ENCODE results near the gene KRT27.

KRT27 gene

DNA sequence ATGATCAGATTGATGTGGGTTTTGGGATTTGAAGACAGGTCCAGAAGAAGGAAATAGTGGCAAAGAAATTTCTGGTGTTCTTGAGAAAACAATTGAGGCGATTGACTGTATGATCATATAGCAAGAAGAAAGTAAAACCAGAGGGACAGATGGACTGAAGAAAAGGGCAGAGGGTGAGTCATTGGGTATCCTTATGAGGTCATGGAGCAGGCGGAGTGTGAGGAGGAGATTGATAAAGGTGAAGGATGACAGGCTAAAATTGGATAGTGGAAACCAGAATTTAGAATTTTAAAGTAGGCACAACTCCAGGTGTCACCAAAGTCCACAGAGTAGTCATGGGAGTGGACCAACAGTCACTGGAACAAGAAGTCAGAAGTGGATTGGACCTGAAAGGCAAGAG is 18.8 kb upstream of the KRT27 start:
- Mint-ChIP-seq H3K9me3 (no peaks in the 10 kb centered on the region), H3K4me3 (no peak overlapping the region)
- TF ChIP-seq, protein P1, sequence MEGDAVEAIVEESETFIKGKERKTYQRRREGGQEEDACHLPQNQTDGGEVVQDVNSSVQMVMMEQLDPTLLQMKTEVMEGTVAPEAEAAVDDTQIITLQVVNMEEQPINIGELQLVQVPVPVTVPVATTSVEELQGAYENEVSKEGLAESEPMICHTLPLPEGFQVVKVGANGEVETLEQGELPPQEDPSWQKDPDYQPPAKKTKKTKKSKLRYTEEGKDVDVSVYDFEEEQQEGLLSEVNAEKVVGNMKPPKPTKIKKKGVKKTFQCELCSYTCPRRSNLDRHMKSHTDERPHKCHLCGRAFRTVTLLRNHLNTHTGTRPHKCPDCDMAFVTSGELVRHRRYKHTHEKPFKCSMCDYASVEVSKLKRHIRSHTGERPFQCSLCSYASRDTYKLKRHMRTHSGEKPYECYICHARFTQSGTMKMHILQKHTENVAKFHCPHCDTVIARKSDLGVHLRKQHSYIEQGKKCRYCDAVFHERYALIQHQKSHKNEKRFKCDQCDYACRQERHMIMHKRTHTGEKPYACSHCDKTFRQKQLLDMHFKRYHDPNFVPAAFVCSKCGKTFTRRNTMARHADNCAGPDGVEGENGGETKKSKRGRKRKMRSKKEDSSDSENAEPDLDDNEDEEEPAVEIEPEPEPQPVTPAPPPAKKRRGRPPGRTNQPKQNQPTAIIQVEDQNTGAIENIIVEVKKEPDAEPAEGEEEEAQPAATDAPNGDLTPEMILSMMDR (IDR thresholded peaks at IDR 0.05; ENCODE audit: unreplicated experiment in 3 of 3): no peak

DNA sequence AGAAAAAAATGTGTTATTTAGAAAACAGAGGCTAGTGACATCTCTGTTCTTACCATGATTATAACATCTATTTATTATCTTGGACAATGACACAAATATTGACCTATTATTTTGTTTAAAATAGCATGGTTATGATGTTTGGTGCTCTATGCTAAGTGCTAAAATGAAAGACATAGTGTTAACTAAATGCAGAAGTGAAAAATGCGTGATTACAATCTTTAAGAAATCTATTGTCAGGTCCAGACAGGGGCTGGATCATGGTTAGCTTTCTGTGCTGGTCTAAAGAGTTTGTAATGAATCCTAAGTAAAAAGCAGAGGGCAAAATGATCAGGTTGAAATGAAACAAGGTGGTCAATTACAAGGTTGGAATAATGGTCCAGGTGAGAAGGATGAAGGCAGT is 18.0 kb upstream of the KRT27 start:
- Mint-ChIP-seq H3K27me3 (ENCODE audit: low read depth) (peaks cover 39% of the 10 kb centered on the region), H3K4me1 (no peaks in the 10 kb centered on the region), H3K27ac (no peak overlapping the region), H3K36me3 (ENCODE audit: low read depth) (no peaks in the 10 kb centered on the region), H3K9me3 (no peaks in the 10 kb centered on the region), H3K4me3 (no peak overlapping the region)
- TF ChIP-seq, protein P1 (IDR thresholded peaks at IDR 0.05; ENCODE audit: unreplicated experiment in 3 of 3): no peak

More for the DNA sequence above, 18.8 kb upstream of the KRT27 start:
- Mint-ChIP-seq H3K27ac (no peak overlapping the region), H3K27me3 (ENCODE audit: low read depth) (peaks cover 40% of the 10 kb centered on the region), H3K36me3 (ENCODE audit: low read depth) (no peaks in the 10 kb centered on the region), H3K4me1 (no peaks in the 10 kb centered on the region)

DNA sequence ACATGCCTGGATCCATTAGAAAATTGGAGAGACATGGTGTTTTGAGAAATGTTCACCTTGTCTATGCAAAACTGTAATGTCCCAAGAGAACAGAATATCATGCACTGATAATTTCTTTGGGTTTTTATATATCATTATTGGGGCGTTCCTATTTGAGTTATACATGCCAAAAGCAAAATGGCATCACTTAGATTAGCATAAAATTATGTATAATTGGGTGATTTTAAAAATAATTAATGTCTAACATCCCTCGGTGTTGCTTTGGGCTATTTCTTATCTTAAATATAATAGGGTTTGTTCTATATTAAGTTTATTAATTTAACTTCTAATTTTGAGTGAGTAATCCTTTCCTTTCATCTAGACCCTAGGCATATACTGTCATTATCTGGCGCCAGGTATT is 17.5 kb upstream of the KRT27 start, which contains the start of gene KRT28:
TSS of gene KRT28 (minus strand) at position 101 of the 400 bp plus-strand sequence. CDS start at position 35, 66 bp downstream.
- Mint-ChIP-seq H3K27me3 (ENCODE audit: low read depth) (peaks cover 38% of the 10 kb centered on the region), H3K9me3 (no peaks in the 10 kb centered on the region), H3K4me1 (no peaks in the 10 kb centered on the region), H3K4me3 (no peak within 1 kb of the TSS), H3K27ac (no peak within 1 kb of the TSS), H3K36me3 (ENCODE audit: low read depth) (no peaks in the 10 kb centered on the region)
- TF ChIP-seq, protein P1 (IDR thresholded peaks at IDR 0.05; ENCODE audit: unreplicated experiment in 3 of 3): no peak

DNA sequence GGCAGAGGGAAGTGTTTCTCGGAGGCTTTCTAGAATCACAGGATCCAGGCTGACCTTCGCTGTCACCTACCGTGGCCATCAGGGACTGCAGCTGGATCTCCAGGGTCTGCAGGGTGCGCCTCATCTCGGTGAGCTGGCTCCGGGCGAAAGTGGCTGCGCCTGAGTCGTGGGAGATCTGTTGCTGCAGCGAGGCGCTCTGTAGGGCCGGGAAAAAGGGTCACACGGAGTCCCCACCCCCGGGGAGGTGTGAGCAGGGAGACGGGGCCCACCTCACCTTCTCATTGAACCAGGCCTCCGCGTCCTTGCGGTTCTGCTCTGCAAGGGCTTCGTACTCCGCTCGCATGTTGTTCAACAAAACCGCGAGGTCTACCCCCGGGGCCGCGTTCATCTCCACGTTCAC is 14.5 kb upstream of the KRT27 start:
- no peaks in the 10 kb centered on the region for H3K36me3 Mint-ChIP-seq (ENCODE audit: low read depth)

DNA sequence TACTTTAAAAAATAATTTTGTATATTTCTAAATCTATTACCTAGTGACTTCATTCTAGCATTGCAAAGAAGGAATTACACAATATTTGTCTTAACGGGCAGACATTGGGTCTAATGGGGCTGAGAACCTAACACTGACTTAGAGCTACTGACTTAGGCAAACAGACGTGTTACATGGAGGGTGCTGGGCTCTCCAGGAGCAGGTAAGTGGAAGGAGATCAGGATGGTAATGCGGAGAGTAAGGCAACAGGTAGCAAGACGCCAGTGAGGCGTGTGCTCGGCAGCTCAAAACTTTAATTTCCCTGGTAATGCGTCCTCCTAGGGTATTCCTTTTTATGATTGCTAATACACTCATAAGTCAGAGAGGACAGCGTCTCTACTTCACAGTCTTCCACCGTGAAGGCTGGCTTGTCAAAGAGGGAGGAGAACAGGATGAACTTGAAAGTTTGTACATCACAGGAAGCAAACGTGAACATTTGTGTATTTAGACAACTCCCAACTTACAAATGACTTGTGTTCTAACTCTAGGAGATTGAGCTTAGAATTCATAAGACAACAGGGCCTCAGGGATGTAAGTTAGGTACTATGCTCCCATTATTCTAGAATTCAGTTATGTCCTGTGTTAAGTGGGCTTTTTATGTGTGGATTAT is 12.8 kb upstream of the KRT27 start:
- TF ChIP-seq, protein P1 (IDR thresholded peaks at IDR 0.05; ENCODE audit: unreplicated experiment in 3 of 3): no peak
- Mint-ChIP-seq H3K4me1 (peaks cover 10% of the 10 kb centered on the region), H3K27me3 (ENCODE audit: low read depth) (peaks cover 31% of the 10 kb centered on the region), H3K27ac (no peak overlapping the region), H3K9me3 (no peaks in the 10 kb centered on the region), H3K36me3 (ENCODE audit: low read depth) (no peaks in the 10 kb centered on the region), H3K4me3 (no peak overlapping the region)

More for the DNA sequence above, 14.5 kb upstream of the KRT27 start:
- Mint-ChIP-seq H3K27ac (no peak overlapping the region), H3K27me3 (ENCODE audit: low read depth) (peaks cover 31% of the 10 kb centered on the region), H3K4me1 (peaks cover under 1% of the 10 kb centered on the region), H3K4me3 (no peak overlapping the region), H3K9me3 (no peaks in the 10 kb centered on the region)
- TF ChIP-seq, protein P1 (IDR thresholded peaks at IDR 0.05; ENCODE audit: unreplicated experiment in 3 of 3): no peak

DNA sequence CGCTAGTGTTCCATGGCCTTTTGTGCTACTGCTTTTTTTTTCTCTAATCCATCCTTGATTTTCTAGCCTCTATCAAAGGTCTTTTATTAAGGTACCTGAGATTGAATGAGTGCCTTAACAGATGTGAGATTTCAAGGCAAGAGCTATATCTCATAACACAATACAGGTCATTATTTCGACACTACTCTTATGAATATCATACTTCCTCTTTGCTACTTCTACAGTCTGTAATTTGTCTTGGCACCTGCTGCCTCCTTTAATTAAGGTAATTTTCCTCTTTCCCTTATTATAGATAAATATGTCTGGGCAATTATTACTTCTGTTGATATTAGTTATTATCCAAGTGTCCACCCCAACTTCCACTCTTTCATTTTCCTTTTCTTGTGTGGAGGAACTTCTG is 12.1 kb upstream of the KRT27 start:
- H3K4me3 Mint-ChIP-seq: no peak overlapping the region
- peaks cover 10% of the 10 kb centered on the region for H3K4me1 Mint-ChIP-seq
- no peaks in the 10 kb centered on the region for H3K9me3 Mint-ChIP-seq
- H3K27me3 Mint-ChIP-seq (ENCODE audit: low read depth): peaks cover 27% of the 10 kb centered on the region
- TF ChIP-seq, protein P1 (IDR thresholded peaks at IDR 0.05; ENCODE audit: unreplicated experiment in 3 of 3): no peak
- H3K27ac Mint-ChIP-seq: no peak overlapping the region
- H3K36me3 Mint-ChIP-seq (ENCODE audit: low read depth): no peaks in the 10 kb centered on the region

Measured in nephron (organoid).